NT2/D1 (cell line): Measurements from ENCODE around the gene DOCK1.

Experiments used
- SUZ12 ChIP-seq: IDR thresholded peaks from 2 replicates; pipeline ENCODE4 v1.6.1; 2011; ENCODE audit not compliant: insufficient read length, insufficient read depth; ENCODE audit errors: extremely low read depth
- YY1 ChIP-seq: IDR thresholded peaks from 2 replicates; pipeline ENCODE4 v1.6.1; 2011; ENCODE audit not compliant: insufficient read length, insufficient read depth
- ZNF274 ChIP-seq: IDR thresholded peaks from 2 replicates; pipeline ENCODE4 v1.6.1; 2011; ENCODE audit warnings: mild to moderate bottlenecking, low read depth, low read length

DNA sequence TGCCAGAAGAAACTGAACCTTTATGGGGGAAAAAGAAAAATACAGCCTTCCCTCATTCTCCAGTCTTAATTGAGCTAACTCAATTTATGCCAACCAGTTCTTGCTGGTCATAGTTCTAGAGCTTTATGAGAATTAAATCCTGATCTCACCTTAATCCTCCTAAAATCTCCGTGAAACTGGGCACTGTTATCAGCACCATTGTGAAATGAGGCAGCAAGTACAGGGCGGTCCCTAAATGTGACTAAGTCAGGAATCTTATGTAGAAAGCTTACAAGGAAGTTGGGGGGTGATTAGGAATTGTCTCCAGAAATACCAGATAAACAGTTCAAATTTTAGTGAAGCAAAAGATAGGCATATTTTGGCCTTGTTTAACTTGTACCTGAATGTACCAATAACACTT, 301.9 kb downstream of the DOCK1 start:
- TF ChIP-seq YY1 (no peak), ZNF274 (no peak), SUZ12 (no peak)
